ENCODE results near the gene NTN5. TPM values are rescaled to one million over a fixed set of nuclear protein-coding genes. Genes with fewer than 3 reads are reported as not detected.

The NTN5 gene
- total RNA-seq, 3 donors from 2014 or later (not counting 1 experiment from before 2014, with no cell fraction given): 1.3 to 3.4 (median 2.1) TPM

GRCh38 chr19:48650974-48651682 is 21.7 kb downstream of the NTN5 start:
- no peaks in the 10 kb centered on the region for H3K9me3 Mint-ChIP-seq
- Histone ChIP-seq H3K27me3 (ENCODE audit: control insufficient read depth, insufficient read depth, low read length) (no peaks in the 10 kb centered on the region), H3K27ac (ENCODE audit: low read length) (no peak overlapping the region), H3K36me3 (ENCODE audit: control insufficient read depth, insufficient read depth, low read length) (no peaks in the 10 kb centered on the region), H3K9me3 (ENCODE audit: control insufficient read depth, insufficient read depth, low read length) (no peaks in the 10 kb centered on the region), H3K4me3 (ENCODE audit: low read length) (no peak overlapping the region), H3K4me1 (ENCODE audit: control insufficient read depth, insufficient read depth, low read length) (peaks cover 31% of the 10 kb centered on the region)
- DNase-seq (no peak), ATAC-seq (no peak)
- intact Hi-C loops (cut with micrococcal nuclease): no loop called here
- TF ChIP-seq CTCF (IDR thresholded peaks at IDR 0.05): no peak
- no peaks in the 10 kb centered on the region for H3K36me3 Mint-ChIP-seq
- no peak overlapping the region for H3K4me3 Mint-ChIP-seq
- H3K27me3 Mint-ChIP-seq (ENCODE audit: low read depth in 2 of 2): no peaks in the 10 kb centered on the region
- H3K4me1 Mint-ChIP-seq: peaks cover 11 to 23% of the 10 kb centered on the region in 2 donors
- WGBS (ENCODE audit: insufficient coverage): 85% methylated on average over 10 of the region's 12 CpGs
- peak overlapping the region in 1 of 2 donors; percentile 22 for H3K27ac Mint-ChIP-seq

- H3K27ac Mint-ChIP-seq: peak overlapping the region; percentile 89 to 95
- no peaks in the 10 kb centered on the region for H3K9me3 Mint-ChIP-seq
- H3K4me1 Mint-ChIP-seq: peaks cover 22 to 36% of the 10 kb centered on the region in 2 donors
- intact Hi-C loops (cut with micrococcal nuclease): loop anchor here (5.0 to 10.0 kb wide), 2 partner anchors 89 to 317 kb away; partner anchors contain the start of gene FTL
- no peak for TF ChIP-seq CTCF (IDR thresholded peaks at IDR 0.05)
- DNase-seq: no peak
- H3K4me3 Mint-ChIP-seq: peak overlapping the region; percentile 18
- Histone ChIP-seq H3K4me1 (ENCODE audit: control insufficient read depth, insufficient read depth, low read length) (peaks cover 51% of the 10 kb centered on the region), H3K27me3 (ENCODE audit: control insufficient read depth, insufficient read depth, low read length) (no peaks in the 10 kb centered on the region), H3K4me3 (ENCODE audit: low read length) (no peak overlapping the region), H3K27ac (ENCODE audit: low read length) (no peak overlapping the region), H3K36me3 (ENCODE audit: control insufficient read depth, insufficient read depth, low read length) (no peaks in the 10 kb centered on the region), H3K9me3 (ENCODE audit: control insufficient read depth, insufficient read depth, low read length) (no peaks in the 10 kb centered on the region)
- 78% methylated on average over 2 of the region's 2 CpGs for WGBS (ENCODE audit: insufficient coverage)
- no peaks in the 10 kb centered on the region for H3K36me3 Mint-ChIP-seq
- H3K27me3 Mint-ChIP-seq (ENCODE audit: low read depth in 2 of 2): peaks cover 0 to 3% of the 10 kb centered on the region in 2 donors
- ATAC-seq: no peak
Measured at GRCh38 chr19:48648134-48648533, 24.7 kb downstream of the NTN5 start.

DNA sequence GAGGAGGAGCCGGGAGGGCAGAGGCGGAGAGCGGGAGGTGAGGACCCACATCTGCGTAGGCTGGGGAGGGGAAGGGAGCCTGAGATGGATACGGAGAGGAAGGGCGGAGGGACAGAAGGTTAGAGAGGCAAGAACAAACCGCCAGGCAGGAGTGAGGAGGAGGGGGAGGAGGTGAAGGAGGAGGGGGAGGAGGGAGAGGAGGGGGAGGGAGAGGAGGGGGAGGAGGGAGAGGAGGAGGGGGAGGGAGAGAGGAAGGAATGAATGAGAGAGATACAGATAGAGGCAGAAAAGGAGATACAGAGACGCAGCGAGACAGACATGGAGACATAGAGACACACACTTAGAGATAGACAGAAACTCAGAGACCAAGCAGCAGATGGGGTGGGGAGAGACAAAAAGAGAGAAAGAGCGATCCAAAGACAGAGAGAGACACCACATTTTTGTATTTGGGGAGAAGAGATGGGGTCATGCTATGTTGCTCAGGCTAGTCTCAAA is 26.0 kb downstream of the NTN5 start:
- Mint-ChIP-seq H3K27me3 (ENCODE audit: low read depth in 2 of 2) (peaks cover 0 to 3% of the 10 kb centered on the region in 2 donors), H3K36me3 (no peaks in the 10 kb centered on the region), H3K27ac (peak overlapping the region; percentile 89 to 95), H3K4me1 (peaks cover 22 to 36% of the 10 kb centered on the region in 2 donors), H3K4me3 (peak overlapping the region; percentile 57), H3K9me3 (no peaks in the 10 kb centered on the region)
- Histone ChIP-seq H3K4me3 (ENCODE audit: low read length) (peak overlapping the region; percentile 79), H3K4me1 (ENCODE audit: control insufficient read depth, insufficient read depth, low read length) (peaks cover 51% of the 10 kb centered on the region), H3K27me3 (ENCODE audit: control insufficient read depth, insufficient read depth, low read length) (no peaks in the 10 kb centered on the region), H3K36me3 (ENCODE audit: control insufficient read depth, insufficient read depth, low read length) (no peaks in the 10 kb centered on the region), H3K9me3 (ENCODE audit: control insufficient read depth, insufficient read depth, low read length) (no peaks in the 10 kb centered on the region), H3K27ac (ENCODE audit: low read length) (peak overlapping the region; percentile 93)
- DNase-seq (no peak), ATAC-seq (no peak)
- WGBS (ENCODE audit: insufficient coverage): 12% methylated on average over 8 of the region's 10 CpGs
- intact Hi-C loops (cut with micrococcal nuclease): loop anchor here (1.0 to 10.0 kb wide), 6 partner anchors 8 to 318 kb away; partner anchors contain the start of gene FTL
- TF ChIP-seq CTCF (IDR thresholded peaks at IDR 0.05): no peak
